ENCODE measurements around the gene PSORS1C2.

DNA sequence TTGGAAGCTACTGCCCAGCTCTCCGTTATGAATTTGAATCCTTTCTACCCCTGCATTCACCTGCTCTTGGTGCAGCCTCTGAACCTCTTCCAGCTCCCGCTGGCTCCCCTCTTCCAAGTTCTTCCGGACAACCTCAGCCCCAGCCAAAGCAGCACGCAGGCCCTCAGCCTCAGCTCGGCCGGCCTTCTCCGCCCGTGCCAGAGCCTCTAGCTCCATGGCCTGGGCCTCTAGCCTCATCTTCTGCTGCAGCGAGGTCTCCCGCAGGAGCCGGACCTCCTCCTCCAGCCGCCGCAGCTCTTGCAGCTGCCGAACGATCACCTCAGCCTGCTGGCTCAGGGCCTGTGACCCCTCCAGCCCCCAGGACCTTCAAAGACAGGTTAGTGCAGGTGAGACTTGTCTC is 15.6 kb upstream of the PSORS1C2 start:
- TF ChIP-seq, protein P1, sequence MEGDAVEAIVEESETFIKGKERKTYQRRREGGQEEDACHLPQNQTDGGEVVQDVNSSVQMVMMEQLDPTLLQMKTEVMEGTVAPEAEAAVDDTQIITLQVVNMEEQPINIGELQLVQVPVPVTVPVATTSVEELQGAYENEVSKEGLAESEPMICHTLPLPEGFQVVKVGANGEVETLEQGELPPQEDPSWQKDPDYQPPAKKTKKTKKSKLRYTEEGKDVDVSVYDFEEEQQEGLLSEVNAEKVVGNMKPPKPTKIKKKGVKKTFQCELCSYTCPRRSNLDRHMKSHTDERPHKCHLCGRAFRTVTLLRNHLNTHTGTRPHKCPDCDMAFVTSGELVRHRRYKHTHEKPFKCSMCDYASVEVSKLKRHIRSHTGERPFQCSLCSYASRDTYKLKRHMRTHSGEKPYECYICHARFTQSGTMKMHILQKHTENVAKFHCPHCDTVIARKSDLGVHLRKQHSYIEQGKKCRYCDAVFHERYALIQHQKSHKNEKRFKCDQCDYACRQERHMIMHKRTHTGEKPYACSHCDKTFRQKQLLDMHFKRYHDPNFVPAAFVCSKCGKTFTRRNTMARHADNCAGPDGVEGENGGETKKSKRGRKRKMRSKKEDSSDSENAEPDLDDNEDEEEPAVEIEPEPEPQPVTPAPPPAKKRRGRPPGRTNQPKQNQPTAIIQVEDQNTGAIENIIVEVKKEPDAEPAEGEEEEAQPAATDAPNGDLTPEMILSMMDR (IDR thresholded peaks at IDR 0.05; ENCODE audit: borderline replicate concordance, extremely low read depth, low read length, poor library complexity, severe bottlenecking), result no peak
- no peak for TF ChIP-seq EZH2 (IDR thresholded peaks at IDR 0.05; ENCODE audit: borderline replicate concordance, low read depth, low read length, severe bottlenecking)
